Measurements from ENCODE around the gene ACOXL.

The ACOXL gene

DNA sequence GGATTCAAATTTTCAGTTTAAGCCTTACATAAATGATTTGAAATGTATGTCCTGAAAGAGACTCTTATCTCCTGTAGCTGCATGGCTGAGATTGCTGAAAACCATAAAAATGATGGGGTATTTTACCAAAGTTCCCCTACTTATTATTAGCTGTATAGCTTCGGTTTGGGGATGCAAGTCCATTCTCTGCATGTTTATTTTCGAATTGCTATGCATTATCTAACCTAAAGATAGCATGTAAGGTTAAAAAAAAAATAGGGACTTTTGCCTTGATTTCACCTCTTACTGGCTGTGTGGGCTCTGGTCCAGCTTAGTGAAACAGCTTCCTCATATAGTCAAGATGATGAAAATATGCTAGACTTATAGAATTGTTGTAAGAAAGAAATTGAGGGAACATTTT is 14.0 kb upstream of the ACOXL start:
- Histone ChIP-seq H3K27ac (ENCODE audit: low read depth, low read length, poor library complexity, severe bottlenecking) (no peak overlapping the region), H3K9ac (ENCODE audit: low read length) (no peak overlapping the region), H3K79me2 (ENCODE audit: insufficient read depth, low read length) (no peaks in the 10 kb centered on the region), H3K9me3 (ENCODE audit: low read length) (no peaks in the 10 kb centered on the region), H3K27me3 (ENCODE audit: insufficient read depth, low read length) (peaks cover 7% of the 10 kb centered on the region), H3K4me3 (ENCODE audit: low read depth, low read length, poor library complexity, severe bottlenecking) (no peak overlapping the region), H3K9me2 (ENCODE audit: low read depth, low read length) (no peaks in the 10 kb centered on the region), H3K36me3 (ENCODE audit: insufficient read depth, low read length) (no peaks in the 10 kb centered on the region), H3K4me1 (ENCODE audit: insufficient read depth, low read length, severe bottlenecking) (no peaks in the 10 kb centered on the region), H4K20me1 (ENCODE audit: insufficient read depth, low read length) (no peaks in the 10 kb centered on the region), H3F3A (ENCODE audit: insufficient read depth, low read length) (no peaks in the 10 kb centered on the region), H2AFZ (ENCODE audit: low read length) (no peak overlapping the region), H3K4me2 (ENCODE audit: low read length) (no peak overlapping the region)
- TF ChIP-seq, protein P1, sequence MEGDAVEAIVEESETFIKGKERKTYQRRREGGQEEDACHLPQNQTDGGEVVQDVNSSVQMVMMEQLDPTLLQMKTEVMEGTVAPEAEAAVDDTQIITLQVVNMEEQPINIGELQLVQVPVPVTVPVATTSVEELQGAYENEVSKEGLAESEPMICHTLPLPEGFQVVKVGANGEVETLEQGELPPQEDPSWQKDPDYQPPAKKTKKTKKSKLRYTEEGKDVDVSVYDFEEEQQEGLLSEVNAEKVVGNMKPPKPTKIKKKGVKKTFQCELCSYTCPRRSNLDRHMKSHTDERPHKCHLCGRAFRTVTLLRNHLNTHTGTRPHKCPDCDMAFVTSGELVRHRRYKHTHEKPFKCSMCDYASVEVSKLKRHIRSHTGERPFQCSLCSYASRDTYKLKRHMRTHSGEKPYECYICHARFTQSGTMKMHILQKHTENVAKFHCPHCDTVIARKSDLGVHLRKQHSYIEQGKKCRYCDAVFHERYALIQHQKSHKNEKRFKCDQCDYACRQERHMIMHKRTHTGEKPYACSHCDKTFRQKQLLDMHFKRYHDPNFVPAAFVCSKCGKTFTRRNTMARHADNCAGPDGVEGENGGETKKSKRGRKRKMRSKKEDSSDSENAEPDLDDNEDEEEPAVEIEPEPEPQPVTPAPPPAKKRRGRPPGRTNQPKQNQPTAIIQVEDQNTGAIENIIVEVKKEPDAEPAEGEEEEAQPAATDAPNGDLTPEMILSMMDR (IDR thresholded peaks at IDR 0.05; ENCODE audit: low read length), result no peak
- TF ChIP-seq EZH2 (IDR thresholded peaks at IDR 0.05; ENCODE audit: borderline replicate concordance, low read length), result no peak

DNA sequence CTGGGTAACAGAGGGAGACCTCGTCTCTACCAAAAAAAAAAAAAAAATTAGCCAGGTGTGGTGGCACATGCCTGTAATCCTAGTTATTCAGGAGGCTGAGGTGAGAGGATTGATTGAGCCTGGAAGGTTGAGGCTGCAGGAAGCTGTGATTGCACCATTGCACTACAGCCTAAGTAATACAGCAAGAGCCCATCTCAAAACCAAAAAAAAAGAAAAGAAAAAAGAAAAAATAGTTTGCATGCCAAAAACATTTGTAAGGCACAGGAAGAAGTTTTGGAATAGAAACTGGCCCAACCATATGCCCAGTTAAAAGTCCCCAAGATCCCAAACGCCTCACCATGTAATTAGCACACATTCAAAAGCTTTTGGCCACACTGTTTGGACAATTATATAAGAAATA is 13.4 kb upstream of the ACOXL start:
- no peak overlapping the region for H2AFZ ChIP-seq (ENCODE audit: low read length)
- TF ChIP-seq EZH2 (IDR thresholded peaks at IDR 0.05; ENCODE audit: borderline replicate concordance, low read length), result no peak
- TF ChIP-seq, protein P1 (IDR thresholded peaks at IDR 0.05; ENCODE audit: low read length), result no peak
- no peak overlapping the region for H3K9ac ChIP-seq (ENCODE audit: low read length)
- no peaks in the 10 kb centered on the region for H3K36me3 ChIP-seq (ENCODE audit: insufficient read depth, low read length)
- no peak overlapping the region for H3K4me2 ChIP-seq (ENCODE audit: low read length)
- H3K4me1 ChIP-seq (ENCODE audit: insufficient read depth, low read length, severe bottlenecking), result no peaks in the 10 kb centered on the region
- H3K79me2 ChIP-seq (ENCODE audit: insufficient read depth, low read length), result no peaks in the 10 kb centered on the region
- H3K4me3 ChIP-seq (ENCODE audit: low read depth, low read length, poor library complexity, severe bottlenecking), result no peak overlapping the region
- no peaks in the 10 kb centered on the region for H3K9me2 ChIP-seq (ENCODE audit: low read depth, low read length)
- no peaks in the 10 kb centered on the region for H3K9me3 ChIP-seq (ENCODE audit: low read length)
- peaks cover 7% of the 10 kb centered on the region for H3K27me3 ChIP-seq (ENCODE audit: insufficient read depth, low read length)
- no peaks in the 10 kb centered on the region for H4K20me1 ChIP-seq (ENCODE audit: insufficient read depth, low read length)
- no peaks in the 10 kb centered on the region for H3F3A ChIP-seq (ENCODE audit: insufficient read depth, low read length)
- no peak overlapping the region for H3K27ac ChIP-seq (ENCODE audit: low read depth, low read length, poor library complexity, severe bottlenecking)

DNA sequence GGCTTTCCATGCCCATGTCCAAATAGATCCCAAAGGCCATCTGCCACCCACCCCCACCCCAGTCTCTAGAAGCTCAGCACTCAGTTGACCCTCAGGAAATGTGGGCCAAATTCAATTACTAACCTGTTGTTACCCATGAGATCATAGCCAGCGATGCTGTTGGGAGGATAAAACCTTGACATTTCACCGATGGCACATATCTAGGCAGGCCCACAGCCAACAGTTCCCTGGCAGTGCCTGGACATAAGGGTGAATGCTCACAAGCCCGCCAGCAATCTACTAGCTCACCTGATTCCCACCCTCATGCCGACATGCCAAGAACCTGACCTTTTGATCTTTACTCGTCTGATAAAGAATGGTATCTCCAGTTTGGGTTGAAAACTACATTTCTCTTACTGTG is 11.8 kb upstream of the ACOXL start:
- Histone ChIP-seq H3K4me1 (ENCODE audit: insufficient read depth, low read length, severe bottlenecking) (no peaks in the 10 kb centered on the region), H4K20me1 (ENCODE audit: insufficient read depth, low read length) (no peaks in the 10 kb centered on the region), H3K36me3 (ENCODE audit: insufficient read depth, low read length) (no peaks in the 10 kb centered on the region), H2AFZ (ENCODE audit: low read length) (no peak overlapping the region), H3K4me2 (ENCODE audit: low read length) (no peak overlapping the region), H3K9me3 (ENCODE audit: low read length) (no peaks in the 10 kb centered on the region), H3K27ac (ENCODE audit: low read depth, low read length, poor library complexity, severe bottlenecking) (no peak overlapping the region), H3K9ac (ENCODE audit: low read length) (no peak overlapping the region), H3K4me3 (ENCODE audit: low read depth, low read length, poor library complexity, severe bottlenecking) (no peak overlapping the region), H3K9me2 (ENCODE audit: low read depth, low read length) (no peaks in the 10 kb centered on the region), H3K27me3 (ENCODE audit: insufficient read depth, low read length) (peaks cover 4% of the 10 kb centered on the region), H3F3A (ENCODE audit: insufficient read depth, low read length) (no peaks in the 10 kb centered on the region), H3K79me2 (ENCODE audit: insufficient read depth, low read length) (no peaks in the 10 kb centered on the region)
- TF ChIP-seq, protein P1 (IDR thresholded peaks at IDR 0.05; ENCODE audit: low read length), result no peak
- no peak for TF ChIP-seq EZH2 (IDR thresholded peaks at IDR 0.05; ENCODE audit: borderline replicate concordance, low read length)
